ENCODE measurements around the gene FSD2. TPM values are rescaled to one million over a fixed set of nuclear protein-coding genes. Genes with fewer than 3 reads are reported as not detected.

The FSD2 gene
- total and polyA plus RNA-seq, 2 of the 8 experiments (the other 6 are each of a cell fraction or from before 2014, with no cell fraction given): 0.02 TPM; not detected in 1

DNA sequence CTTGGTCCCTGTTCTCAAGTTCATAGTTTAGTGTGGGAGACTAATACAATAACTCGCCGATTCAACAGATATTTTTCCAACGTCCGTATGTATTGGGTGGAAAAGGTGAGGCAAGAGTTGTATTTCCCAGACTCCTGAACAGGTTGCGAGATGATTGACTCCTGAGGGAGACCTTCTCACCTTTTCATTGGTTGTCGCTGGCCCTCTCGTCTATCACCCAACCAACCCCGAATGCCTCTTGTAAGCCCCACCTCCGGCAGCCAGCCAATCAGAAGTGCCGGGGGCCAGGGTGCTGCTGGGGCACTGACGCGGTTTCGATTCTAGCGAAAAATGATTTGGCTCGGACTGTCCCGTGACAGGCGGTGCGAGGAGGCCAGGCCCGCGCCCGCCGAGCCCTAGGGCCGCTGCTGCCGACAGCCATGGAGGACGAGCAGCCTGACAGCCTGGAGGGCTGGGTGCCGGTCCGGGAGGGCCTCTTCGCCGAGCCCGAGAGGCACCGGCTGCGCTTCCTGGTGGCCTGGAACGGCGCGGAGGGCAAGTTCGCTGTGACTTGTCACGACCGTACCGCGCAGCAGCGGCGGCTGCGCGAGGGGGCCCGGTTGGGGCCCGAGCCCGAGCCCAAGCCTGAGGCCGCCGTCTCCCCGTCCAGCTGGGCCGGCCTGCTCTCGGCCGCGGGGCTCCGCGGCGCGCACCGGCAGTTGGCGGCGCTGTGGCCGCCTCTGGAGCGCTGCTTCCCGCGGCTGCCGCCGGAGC lies 3.6 kb upstream of the FSD2 start, which contains the start of gene WHAMM (continued):
- TF ChIP-seq, protein P1, sequence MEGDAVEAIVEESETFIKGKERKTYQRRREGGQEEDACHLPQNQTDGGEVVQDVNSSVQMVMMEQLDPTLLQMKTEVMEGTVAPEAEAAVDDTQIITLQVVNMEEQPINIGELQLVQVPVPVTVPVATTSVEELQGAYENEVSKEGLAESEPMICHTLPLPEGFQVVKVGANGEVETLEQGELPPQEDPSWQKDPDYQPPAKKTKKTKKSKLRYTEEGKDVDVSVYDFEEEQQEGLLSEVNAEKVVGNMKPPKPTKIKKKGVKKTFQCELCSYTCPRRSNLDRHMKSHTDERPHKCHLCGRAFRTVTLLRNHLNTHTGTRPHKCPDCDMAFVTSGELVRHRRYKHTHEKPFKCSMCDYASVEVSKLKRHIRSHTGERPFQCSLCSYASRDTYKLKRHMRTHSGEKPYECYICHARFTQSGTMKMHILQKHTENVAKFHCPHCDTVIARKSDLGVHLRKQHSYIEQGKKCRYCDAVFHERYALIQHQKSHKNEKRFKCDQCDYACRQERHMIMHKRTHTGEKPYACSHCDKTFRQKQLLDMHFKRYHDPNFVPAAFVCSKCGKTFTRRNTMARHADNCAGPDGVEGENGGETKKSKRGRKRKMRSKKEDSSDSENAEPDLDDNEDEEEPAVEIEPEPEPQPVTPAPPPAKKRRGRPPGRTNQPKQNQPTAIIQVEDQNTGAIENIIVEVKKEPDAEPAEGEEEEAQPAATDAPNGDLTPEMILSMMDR (IDR thresholded peaks at IDR 0.05; ENCODE audit: control extremely low read depth in 1 of 3, insufficient read depth in 1 of 3, low read depth in 1 of 3, low read length in 3 of 3): peak in 1 of 3 experiments; percentile 17; a peak in 1 of 4 replicates
- TF ChIP-seq POLR2AphosphoS5 (IDR thresholded peaks at IDR 0.05; ENCODE audit: low read depth, low read length): 0 out of 2 replicates have a peak, but pooled peaks have one; percentile 27
- no peak for TF ChIP-seq TAF7 (optimal IDR thresholded peaks at IDR 0.05; ENCODE audit: borderline replicate concordance, low read depth, low read length)
- TF ChIP-seq KDM4A (IDR thresholded peaks at IDR 0.05; ENCODE audit: low read depth, low read length, severe bottlenecking): peak; percentile 95
- peak in 1 of 2 experiments; percentile 28; a peak in 1 of 4 replicates for TF ChIP-seq RAD21 (IDR thresholded peaks at IDR 0.05 in 1 of 2, conservative IDR thresholded peaks at IDR 0.05 in 1 of 2; ENCODE audit: low read depth in 2 of 2, low read length in 2 of 2)
- peak; percentile 99 for TF ChIP-seq SP1 (IDR thresholded peaks at IDR 0.05; ENCODE audit: low read depth, low read length)
- peak; percentile 69 for TF ChIP-seq RBBP5 (IDR thresholded peaks at IDR 0.05; ENCODE audit: borderline replicate concordance, low read depth, low read length)
- peak; percentile 59 to 65; a peak in 3 of 4 replicates for TF ChIP-seq SIN3A (conservative IDR thresholded peaks at IDR 0.05 in 1 of 2, IDR thresholded peaks at IDR 0.05 in 1 of 2; ENCODE audit: low read depth in 1 of 2, low read length in 2 of 2)
- no peak for TF ChIP-seq TEAD4 (IDR thresholded peaks at IDR 0.05; ENCODE audit: low read depth, low read length)
- peak; percentile 84 for TF ChIP-seq ASH2L (IDR thresholded peaks at IDR 0.05; ENCODE audit: low read length)
- peak; percentile 92 for TF ChIP-seq CHD2 (IDR thresholded peaks at IDR 0.05; ENCODE audit: low read length)
